GM23248 (cell line): ENCODE measurements around the gene KRT3. TPM values are rescaled to one million over a fixed set of nuclear protein-coding genes. Genes with fewer than 3 reads are reported as not detected.
A peak's percentile ranks its signal among the peaks of the same experiment; 100 is the strongest.

ENCODE experiments used
- DNase-seq: peaks from one replicate; pipeline ENCODE4 v3.0.0-alpha.2; 2015
- H2AFZ ChIP-seq: fragments of 200-600 bp; sonication (generic); 2 replicates; pipeline ENCODE4 v1.6.1; 2016; ENCODE audit warnings: antibody characterized with exemption
- H3F3A ChIP-seq: fragments of 200-600 bp; sonication (generic); 2 replicates; pipeline ENCODE4 v1.6.1; 2016; ENCODE audit warnings: mild to moderate bottlenecking, antibody characterized with exemption, mixed run types; ENCODE audit not compliant: insufficient read depth
- H3K27ac ChIP-seq: fragments of 200-600 bp; sonication (generic); 2 replicates; pipeline ENCODE4 v1.5.1; 2016; ENCODE audit warnings: mild to moderate bottlenecking
- H3K27me3 ChIP-seq: fragments of 200-600 bp; sonication (generic); replicated peaks from 2 replicates; pipeline ENCODE4 v1.6.1; 2016; ENCODE audit warnings: mild to moderate bottlenecking; ENCODE audit not compliant: insufficient read depth
- H3K36me3 ChIP-seq: fragments of 200-600 bp; sonication (generic); 2 replicates; pipeline ENCODE4 v1.6.1; 2016; ENCODE audit warnings: low read depth, mild to moderate bottlenecking
- H3K4me1 ChIP-seq: fragments of 200-600 bp; sonication (generic); 2 replicates; pipeline ENCODE4 v1.6.1; 2016; ENCODE audit warnings: mild to moderate bottlenecking; ENCODE audit not compliant: insufficient read depth
- H3K4me2 ChIP-seq: fragments of 200-600 bp; sonication (generic); one replicate; pipeline ENCODE4 v1.6.1; 2016; ENCODE audit warnings: mild to moderate bottlenecking; ENCODE audit not compliant: unreplicated experiment
- H3K4me3 ChIP-seq: fragments of 200-600 bp; sonication (generic); 2 replicates; pipeline ENCODE4 v1.5.1; 2016; ENCODE audit warnings: mild to moderate bottlenecking
- H3K79me2 ChIP-seq: fragments of 200-600 bp; sonication (generic); 2 replicates; pipeline ENCODE4 v1.6.1; 2016; ENCODE audit warnings: mild to moderate bottlenecking; ENCODE audit not compliant: insufficient read depth
- H3K9ac ChIP-seq: fragments of 200-600 bp; sonication (generic); 2 replicates; pipeline ENCODE4 v1.6.1; 2016; ENCODE audit warnings: mild to moderate bottlenecking
- H3K9me2 ChIP-seq: fragments of 200-600 bp; sonication (generic); 2 replicates; pipeline ENCODE4 v1.6.1; 2016; ENCODE audit warnings: mixed run types, mild to moderate bottlenecking, moderate library complexity; ENCODE audit not compliant: insufficient read depth
- H3K9me3 ChIP-seq: fragments of 200-600 bp; sonication (generic); one replicate; pipeline ENCODE4 v1.6.1; 2017; ENCODE audit warnings: low read depth
- H4K20me1 ChIP-seq: fragments of 200-600 bp; sonication (generic); 2 replicates; pipeline ENCODE4 v1.6.0; 2016; ENCODE audit not compliant: insufficient read depth
- EZH2 ChIP-seq: fragments of 200-600 bp; sonication (generic); IDR thresholded peaks from 2 replicates; pipeline ENCODE4 v1.6.1; 2018; ENCODE audit warnings: antibody characterized with exemption, mild to moderate bottlenecking; ENCODE audit not compliant: insufficient read depth, poor library complexity, severe bottlenecking
- EZH2phosphoT487 ChIP-seq: fragments of 200-600 bp; sonication (generic); IDR thresholded peaks from 2 replicates; pipeline ENCODE4 v1.6.1; 2018; ENCODE audit warnings: antibody characterized with exemption, moderate library complexity, mild to moderate bottlenecking, low read depth; ENCODE audit not compliant: insufficient read depth
- WGBS, 2 experiments: methylation state at CpG; one replicate each; pipeline ENCODE4 v1.1.6; 2015 to 2017; ENCODE audit warnings: low lambda C conversion rate in 2 of 2, low coverage in 1 of 2; ENCODE audit errors: missing lambda C conversion rate in 2 of 2; 5-methylcytosine and 5-hydroxymethylcytosine counted together
- in situ Hi-C: fragments of 300-500 bp; cut with MboI; formaldehyde crosslinking; loops from 2 replicates; pipeline ENCODE4 v1.15.0; 2020
- polyA plus RNA-seq: library from polyadenylated mRNA; unstranded; fragments of >200 nt; fragmentation: Nextera tagmentation; extraction: Ambion mirVana; gene quantifications from 2 replicates; pipeline ENCODE4 v1.2.1, GENCODE V29; 2016
- total RNA-seq: library from RNA; depleted of rRNA; stranded (reverse); fragments of >200 nt; shearing (Covaris generic); gene quantifications from 2 replicates; pipeline ENCODE4 v1.2.3, GENCODE V29; 2014

Gene KRT3
- total and polyA plus RNA-seq, 2 experiments from 2014 or later: not detected

- H3K9ac ChIP-seq: no peak overlapping the region
- no peaks in the 10 kb centered on the region for H3K79me2 ChIP-seq
- H3K4me1 ChIP-seq: peaks cover 26% of the 10 kb centered on the region
- no peak for TF ChIP-seq EZH2
- no peak for TF ChIP-seq EZH2phosphoT487
- no peaks in the 10 kb centered on the region for H3K9me2 ChIP-seq
- H3K4me2 ChIP-seq: peak overlapping the region; percentile 43
- H3K27me3 ChIP-seq: no peaks in the 10 kb centered on the region
- in situ Hi-C loops: no loop called here
- DNase-seq: no peak
- no peaks in the 10 kb centered on the region for H4K20me1 ChIP-seq
- no peaks in the 10 kb centered on the region for H3F3A ChIP-seq
- 0 out of 2 replicates have a peak overlapping the region, but pooled peaks have one; percentile 56 for H3K27ac ChIP-seq
- H3K36me3 ChIP-seq: no peaks in the 10 kb centered on the region
- 77 to 83% methylated on average over 6 of the region's 6 CpGs for WGBS, 2 experiments
- no peak overlapping the region for H3K4me3 ChIP-seq
- no peaks in the 10 kb centered on the region for H3K9me3 ChIP-seq
- H2AFZ ChIP-seq: no peak overlapping the region
Measured at GRCh38 chr12:52837781-52838608, 42.1 kb upstream of the KRT3 start.

GRCh38 chr12:52837413-52837741 lies 41.5 kb upstream of the KRT3 start:
- H3F3A ChIP-seq: no peaks in the 10 kb centered on the region
- H2AFZ ChIP-seq: peak overlapping the region; percentile 13; the same call in 1 of the 2 replicates
- peak overlapping the region; percentile 43 for H3K4me2 ChIP-seq
- H3K79me2 ChIP-seq: no peaks in the 10 kb centered on the region
- TF ChIP-seq EZH2 (no peak), EZH2phosphoT487 (no peak)
- no peak overlapping the region for H3K4me3 ChIP-seq
- WGBS, 2 experiments: 50 to 55% methylated on average over 9 of the region's 9 CpGs
- H3K9ac ChIP-seq: peak overlapping the region; percentile 37; the same call in 1 of the 2 replicates
- H3K9me2 ChIP-seq: no peaks in the 10 kb centered on the region
- H4K20me1 ChIP-seq: no peaks in the 10 kb centered on the region
- H3K27me3 ChIP-seq: no peaks in the 10 kb centered on the region
- H3K27ac ChIP-seq: peak overlapping the region; percentile 56
- no peaks in the 10 kb centered on the region for H3K9me3 ChIP-seq
- no peaks in the 10 kb centered on the region for H3K36me3 ChIP-seq
- peaks cover 26% of the 10 kb centered on the region for H3K4me1 ChIP-seq
- DNase-seq: peak; percentile 87
- in situ Hi-C loops: no loop called here

- H4K20me1 ChIP-seq: no peaks in the 10 kb centered on the region
- no peaks in the 10 kb centered on the region for H3K36me3 ChIP-seq
- WGBS, 2 experiments: 86 to 92% methylated on average over 9 of the region's 9 CpGs
- DNase-seq: no peak
- TF ChIP-seq EZH2phosphoT487 (no peak), EZH2 (no peak)
- no peaks in the 10 kb centered on the region for H3K9me3 ChIP-seq
- H3F3A ChIP-seq: no peaks in the 10 kb centered on the region
- H3K9me2 ChIP-seq: no peaks in the 10 kb centered on the region
- peak overlapping the region; percentile 13; the same call in 1 of the 2 replicates for H2AFZ ChIP-seq
- H3K4me3 ChIP-seq: no peak overlapping the region
- H3K4me1 ChIP-seq: peaks cover 26% of the 10 kb centered on the region
- H3K27me3 ChIP-seq: no peaks in the 10 kb centered on the region
- H3K9ac ChIP-seq: peak overlapping the region; percentile 37; the same call in 1 of the 2 replicates
- peak overlapping the region; percentile 56 for H3K27ac ChIP-seq
- H3K79me2 ChIP-seq: no peaks in the 10 kb centered on the region
- in situ Hi-C loops: no loop called here
- peak overlapping the region; percentile 43 for H3K4me2 ChIP-seq
Measured at GRCh38 chr12:52836491-52837412, 40.8 kb upstream of the KRT3 start.

GRCh38 chr12:52836042-52836466 lies 40.1 kb upstream of the KRT3 start:
- in situ Hi-C loops: no loop called here
- 56 to 66% methylated on average over 7 of the region's 7 CpGs for WGBS, 2 experiments
- peak; percentile 83 for DNase-seq
- Histone ChIP-seq H3K27ac (no peak overlapping the region), H3K36me3 (no peaks in the 10 kb centered on the region), H3K9me3 (no peaks in the 10 kb centered on the region), H4K20me1 (no peaks in the 10 kb centered on the region), H3K4me3 (no peak overlapping the region), H3F3A (no peaks in the 10 kb centered on the region), H3K79me2 (no peaks in the 10 kb centered on the region), H3K4me1 (peaks cover 26% of the 10 kb centered on the region), H3K27me3 (no peaks in the 10 kb centered on the region), H2AFZ (no peak overlapping the region), H3K9me2 (no peaks in the 10 kb centered on the region), H3K4me2 (peak overlapping the region; percentile 5), H3K9ac (no peak overlapping the region)
- TF ChIP-seq EZH2 (no peak), EZH2phosphoT487 (no peak)
